Measurements from ENCODE around the gene MRPS22.

DNA sequence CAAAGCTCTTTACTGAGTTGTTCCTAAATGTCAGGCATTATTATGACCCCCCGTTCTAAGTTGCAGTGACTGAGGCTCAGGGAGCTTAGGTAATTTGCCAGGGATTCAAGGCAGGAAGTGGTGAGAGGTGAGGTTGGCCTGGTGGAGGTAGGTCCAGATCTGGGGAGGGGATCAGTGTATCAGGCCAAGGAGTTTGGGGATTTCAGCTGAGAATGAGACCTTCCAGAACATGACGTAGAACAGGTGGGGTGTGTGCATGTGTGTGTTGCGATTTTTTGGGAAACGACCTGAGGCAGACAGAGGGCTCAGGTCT lies 41.1 kb upstream of the MRPS22 start:
- no peak for TF ChIP-seq CTCF (IDR thresholded peaks at IDR 0.05)
- no peak for TF ChIP-seq EP300 (IDR thresholded peaks at IDR 0.05)

Data from stomach (tissue), 4 donors.